IMR-90 (cell line): ENCODE measurements around the gene UNKL. TPM values are rescaled to one million over a fixed set of nuclear protein-coding genes. Genes with fewer than 3 reads are reported as not detected.

Experiments
- ATAC-seq: fragments of 200-7000 bp; cut with Tn5 transposase; 2 replicates; pipeline ENCODE4 v1.9.1; 2020; ENCODE audit warnings: low read depth, mild to moderate bottlenecking, moderate library complexity
- BruUV-seq: library from RNA; stranded (reverse); fragments of 400-500 nt; replicated peaks from 2 replicates; lab custom pipeline; 2021; lab: Mats Ljungman, UMichigan
- CTCF ChIA-PET: fragments of 300-600 bp; formaldehyde crosslinking; extraction: SDS; loops from one replicate; lab custom pipeline; 2021; ENCODE audit warnings: antibody characterized with exemption; lab: Yijun Ruan, JAX
- POLR2A ChIA-PET: fragments of 300-600 bp; sonication (Branson Sonifier 250); formaldehyde crosslinking; loops from one replicate; lab custom pipeline; 2022; ENCODE audit warnings: antibody characterized with exemption; ENCODE audit not compliant: unreplicated experiment; lab: Charles Lee
- DNase-seq: peaks from one replicate; pipeline ENCODE4 v3.0.0; 2013
- H2AFZ ChIP-seq: replicated peaks from 2 replicates; pipeline ENCODE3; 2013; ENCODE audit warnings: low read length, mild to moderate bottlenecking; ENCODE audit not compliant: poor library complexity
- H2AK5ac ChIP-seq: 2 replicates; pipeline ENCODE4 v1.6.1; 2013; ENCODE audit warnings: low read depth, low read length, inconsistent platforms
- H2AK9ac ChIP-seq: replicated peaks from 2 replicates; pipeline ENCODE3; 2013; ENCODE audit warnings: mild to moderate bottlenecking, low read depth, low read length, moderate library complexity; ENCODE audit not compliant: poor library complexity
- H2BK120ac ChIP-seq: 2 replicates; pipeline ENCODE4 v1.6.1; 2013; ENCODE audit warnings: low read depth, low read length, inconsistent platforms
- H2BK15ac ChIP-seq: 3 replicates; pipeline ENCODE4 v1.6.1; 2013; ENCODE audit warnings: low read depth, low read length, inconsistent platforms
- H2BK20ac ChIP-seq: 2 replicates; pipeline ENCODE4 v1.6.1; 2013; ENCODE audit warnings: low read depth, mild to moderate bottlenecking, inconsistent platforms, low read length, moderate library complexity
- H2BK5ac ChIP-seq: 2 replicates; pipeline ENCODE4 v1.6.1; 2013; ENCODE audit warnings: mild to moderate bottlenecking, low read depth, low read length, inconsistent platforms; ENCODE audit not compliant: poor library complexity, severe bottlenecking
- H3K14ac ChIP-seq: replicated peaks from 2 replicates; pipeline ENCODE4 v1.6.1; 2013; ENCODE audit warnings: low read depth, low read length, inconsistent platforms
- H3K18ac ChIP-seq: 2 replicates; pipeline ENCODE4 v1.6.1; 2013; ENCODE audit warnings: low read depth, low read length, control low read depth
- H3K23ac ChIP-seq: 2 replicates; pipeline ENCODE4 v1.6.1; 2013; ENCODE audit warnings: low read depth, low read length, inconsistent platforms
- H3K27ac ChIP-seq: 2 replicates; pipeline ENCODE4 v1.5.1; 2013; ENCODE audit warnings: mild to moderate bottlenecking, control low read depth, low read length; ENCODE audit not compliant: insufficient read depth
- H3K27me3 ChIP-seq: 2 replicates; pipeline ENCODE4 v1.6.1; 2013; ENCODE audit warnings: low read length; ENCODE audit not compliant: control insufficient read depth, insufficient read depth
- H3K36me3 ChIP-seq: 2 replicates; pipeline ENCODE4 v1.6.1; 2013; ENCODE audit warnings: low read length, mixed read lengths; ENCODE audit not compliant: control insufficient read depth, insufficient read depth
- H3K4ac ChIP-seq: 2 replicates; pipeline ENCODE4 v1.6.1; 2013; ENCODE audit warnings: low read depth, low read length, inconsistent platforms
- H3K4me1 ChIP-seq: 2 replicates; pipeline ENCODE4 v1.6.1; 2013; ENCODE audit warnings: low read length, mixed read lengths; ENCODE audit not compliant: control insufficient read depth, insufficient read depth
- H3K4me2 ChIP-seq: 2 replicates; pipeline ENCODE4 v1.6.1; 2013; ENCODE audit warnings: low read depth, mild to moderate bottlenecking, control low read depth, low read length, moderate library complexity
- H3K4me3 ChIP-seq: 2 replicates; pipeline ENCODE4 v1.5.1; 2013; ENCODE audit warnings: low read depth, mild to moderate bottlenecking, control low read depth, low read length, moderate library complexity; ENCODE audit not compliant: insufficient read depth
- H3K56ac ChIP-seq: 2 replicates; pipeline ENCODE4 v1.6.1; 2013; ENCODE audit warnings: low read length, inconsistent platforms; ENCODE audit not compliant: insufficient read depth; ENCODE audit errors: extremely low read depth
- H3K79me1 ChIP-seq, 2 experiments: 2 replicates each; pipeline ENCODE4 v1.6.1; 2013; ENCODE audit warnings: low read length in 2 of 2, inconsistent platforms in 1 of 2, low read depth in 1 of 2
- H3K9ac ChIP-seq: 2 replicates; pipeline ENCODE4 v1.6.1; 2013; ENCODE audit warnings: low read depth, low read length, control low read depth
- H3K9me1 ChIP-seq: 2 replicates; pipeline ENCODE4 v1.6.1; 2013; ENCODE audit warnings: low read length, inconsistent platforms; ENCODE audit not compliant: insufficient read depth
- H3K9me3 ChIP-seq: 2 replicates; pipeline ENCODE4 v1.6.1; 2013; ENCODE audit warnings: low read length; ENCODE audit not compliant: control insufficient read depth, insufficient read depth
- H4K20me1 ChIP-seq: 2 replicates; pipeline ENCODE4 v1.6.1; 2013; ENCODE audit warnings: low read length, inconsistent platforms; ENCODE audit not compliant: insufficient read depth
- H4K5ac ChIP-seq: 2 replicates; pipeline ENCODE4 v1.6.1; 2013; ENCODE audit warnings: mild to moderate bottlenecking, low read depth, low read length, control low read depth
- H4K8ac ChIP-seq, 2 experiments: 2 replicates each; pipeline ENCODE4 v1.6.1; 2013; ENCODE audit warnings: low read depth in 2 of 2, low read length in 2 of 2, control low read depth in 1 of 2, inconsistent platforms in 1 of 2
- H4K91ac ChIP-seq: 2 replicates; pipeline ENCODE4 v1.6.1; 2013; ENCODE audit warnings: low read depth, low read length, inconsistent platforms; ENCODE audit not compliant: insufficient read depth
- FOS ChIP-seq: fragments of 150-350 bp; IDR thresholded peaks from 2 replicates; pipeline ENCODE4 v1.6.1; 2016; ENCODE audit warnings: low read depth, low read length
- NFE2L2 ChIP-seq: fragments of 150-350 bp; IDR thresholded peaks from 2 replicates; pipeline ENCODE4 v1.6.1; 2016; ENCODE audit warnings: low read depth, mild to moderate bottlenecking, low read length
- RAD21 ChIP-seq: IDR thresholded peaks from 2 replicates; pipeline ENCODE4 v1.6.1; 2012; ENCODE audit warnings: low read length, improper control_type of control experiment
- RCOR1 ChIP-seq: IDR thresholded peaks from 2 replicates; pipeline ENCODE4 v1.6.1; 2012; ENCODE audit warnings: mild to moderate bottlenecking, low read length, improper control_type of control experiment; ENCODE audit not compliant: insufficient replicate concordance
- SMC3 ChIP-seq: fragments of 150-350 bp; IDR thresholded peaks from 2 replicates; pipeline ENCODE4 v1.6.1; 2016; ENCODE audit warnings: low read depth, mild to moderate bottlenecking, antibody characterized with exemption, low read length, moderate library complexity
- WGBS, 2 experiments: methylation state at CpG; one replicate each; pipeline versions ENCODE4 v1.1.5 to v1.1.7; 2013; ENCODE audit warnings: missing lambda C conversion rate in 2 of 2; ENCODE audit not compliant: insufficient read length in 1 of 2; ENCODE audit errors: extremely low coverage in 2 of 2; 5-methylcytosine and 5-hydroxymethylcytosine counted together
- dilution Hi-C: fragments of 300-500 bp; cut with HindIII; formaldehyde crosslinking; loops from one replicate; pipeline ENCODE4 v1.14.3; 2018; ENCODE audit warnings: low sequenced_read_pairs; ENCODE audit not compliant: unreplicated experiment
- in situ Hi-C: fragments of 300-500 bp; cut with MboI; formaldehyde crosslinking; loops from 3 replicates; pipeline ENCODE4 v1.14.3; 2019; ENCODE audit warnings: low sequenced_read_pairs, inconsistent platforms, mixed read lengths
- intact Hi-C: fragments of 100-400 bp; cut with micrococcal nuclease; formaldehyde crosslinking; loops from 2 replicates; pipeline ENCODE4 v1.10.0; 2022
- polyA plus RNA-seq, 3 experiments: library from polyadenylated mRNA; depleted of rRNA; stranded (reverse); fragments of >200 nt; gene quantifications; 2 replicates each; pipeline ENCODE4 v1.2.3, GENCODE V29; 2012; ENCODE audit warnings: low replicate concordance in 1 of 3
- total RNA-seq: library from RNA; depleted of rRNA; stranded (reverse); fragments of >200 nt; gene quantifications from 2 replicates; pipeline ENCODE4 v1.2.3, GENCODE V29; 2012

Gene UNKL
- total and polyA plus RNA-seq, 2 of the 4 experiments (the other 2 are of a cell fraction) = 4.1 to 13.3 TPM

- 0 out of 2 replicates have a peak, but pooled peaks cover 6% of the 10 kb centered on the region for H3K9me1 ChIP-seq
- DNase-seq (no peak), ATAC-seq (no peak)
- in situ Hi-C loops = no loop called here
- H3K56ac ChIP-seq = no peak overlapping the region
- H3K9me3 ChIP-seq = no peaks in the 10 kb centered on the region
- H4K20me1 ChIP-seq = no peaks in the 10 kb centered on the region; the same call in 1 of the 2 replicates
- no peak overlapping the region for H3K27ac ChIP-seq
- TF ChIP-seq NFE2L2 = no peak
- no peak for TF ChIP-seq SMC3
- TF ChIP-seq FOS = no peak
- TF ChIP-seq RCOR1 = no peak
- TF ChIP-seq RAD21 = no peak
- H4K8ac ChIP-seq = no peak overlapping the region
- H2BK5ac ChIP-seq = no peak overlapping the region
- CTCF ChIA-PET = no interaction called here
- no peak overlapping the region for H2AFZ ChIP-seq
- H3K27me3 ChIP-seq = no peaks in the 10 kb centered on the region
- intact Hi-C loops = no loop called here
- peaks cover 11% of the 10 kb centered on the region for H3K4me1 ChIP-seq
- H2BK20ac ChIP-seq = no peak overlapping the region; the same call in 1 of the 2 replicates
- H2BK15ac ChIP-seq = no peak overlapping the region
- peaks cover 9 to 30% of the 10 kb centered on the region in 2 experiments for H3K79me1 ChIP-seq
- H3K4ac ChIP-seq = no peak overlapping the region; the same call in 1 of the 2 replicates
- no peak overlapping the region for H2AK5ac ChIP-seq
- no peak overlapping the region for H4K5ac ChIP-seq
- 98% methylated on average over 7 of the region's 10 CpGs; no CpG with 5 or more reads in 1 of the 2 experiments for WGBS, 2 experiments
- H3K18ac ChIP-seq = no peak overlapping the region
- H3K23ac ChIP-seq = no peak overlapping the region
- dilution Hi-C loops = no loop called here
- no peak overlapping the region for H3K14ac ChIP-seq
- peaks cover 19% of the 10 kb centered on the region for H3K36me3 ChIP-seq
- BruUV-seq = no TSS peak
- no peak overlapping the region for H3K4me3 ChIP-seq
- POLR2A ChIA-PET = no interaction called here
- no peak overlapping the region for H2BK120ac ChIP-seq
- peak overlapping the region; percentile 66 for H2AK9ac ChIP-seq
- no peak overlapping the region for H3K9ac ChIP-seq
- H4K91ac ChIP-seq = no peak overlapping the region
- H3K4me2 ChIP-seq = no peak overlapping the region
Observed at GRCh38 chr16:1377406-1378010, 37.0 kb downstream of the UNKL start.
